ENCODE data around the gene UBL7. TPM values are rescaled to one million over a fixed set of nuclear protein-coding genes. Genes with fewer than 3 reads are reported as not detected.

Gene UBL7
- total RNA-seq, 1 donor from 2014 or later: 22.1 TPM

DNA sequence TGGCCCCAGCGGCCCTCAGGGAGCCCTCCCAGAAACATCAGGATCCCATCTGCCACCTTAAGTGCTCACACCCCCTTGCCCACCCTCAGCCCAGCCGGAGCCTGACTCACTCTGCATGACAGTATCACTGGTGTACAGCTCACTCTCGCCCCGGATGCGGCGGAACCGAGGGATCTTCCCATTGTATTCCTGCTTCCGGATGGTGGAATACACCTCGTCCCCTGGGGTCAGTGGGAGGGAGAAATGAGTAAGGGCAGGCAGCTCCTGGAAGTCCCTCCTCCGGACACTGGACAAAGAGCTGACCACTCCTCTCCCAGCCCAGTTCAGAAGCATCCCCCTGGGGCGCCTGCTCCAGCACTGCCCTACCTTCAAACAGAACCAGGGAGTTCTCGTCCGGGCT lies 43.7 kb downstream of the UBL7 start:
- DNase-seq (ENCODE audit: low read depth): no peak
- Histone ChIP-seq H3K4me3 (ENCODE audit: low read depth, low read length) (no peak overlapping the region), H3K27me3 (ENCODE audit: control insufficient read depth, insufficient read depth, low read length) (no peaks in the 10 kb centered on the region), H3K36me3 (ENCODE audit: control insufficient read depth, insufficient read depth, low read length) (peaks cover 20% of the 10 kb centered on the region)
- no peak for TF ChIP-seq CTCF (IDR thresholded peaks at IDR 0.05; ENCODE audit: insufficient read depth, low read length, severe bottlenecking)
- no peak for FAIRE-seq

DNA sequence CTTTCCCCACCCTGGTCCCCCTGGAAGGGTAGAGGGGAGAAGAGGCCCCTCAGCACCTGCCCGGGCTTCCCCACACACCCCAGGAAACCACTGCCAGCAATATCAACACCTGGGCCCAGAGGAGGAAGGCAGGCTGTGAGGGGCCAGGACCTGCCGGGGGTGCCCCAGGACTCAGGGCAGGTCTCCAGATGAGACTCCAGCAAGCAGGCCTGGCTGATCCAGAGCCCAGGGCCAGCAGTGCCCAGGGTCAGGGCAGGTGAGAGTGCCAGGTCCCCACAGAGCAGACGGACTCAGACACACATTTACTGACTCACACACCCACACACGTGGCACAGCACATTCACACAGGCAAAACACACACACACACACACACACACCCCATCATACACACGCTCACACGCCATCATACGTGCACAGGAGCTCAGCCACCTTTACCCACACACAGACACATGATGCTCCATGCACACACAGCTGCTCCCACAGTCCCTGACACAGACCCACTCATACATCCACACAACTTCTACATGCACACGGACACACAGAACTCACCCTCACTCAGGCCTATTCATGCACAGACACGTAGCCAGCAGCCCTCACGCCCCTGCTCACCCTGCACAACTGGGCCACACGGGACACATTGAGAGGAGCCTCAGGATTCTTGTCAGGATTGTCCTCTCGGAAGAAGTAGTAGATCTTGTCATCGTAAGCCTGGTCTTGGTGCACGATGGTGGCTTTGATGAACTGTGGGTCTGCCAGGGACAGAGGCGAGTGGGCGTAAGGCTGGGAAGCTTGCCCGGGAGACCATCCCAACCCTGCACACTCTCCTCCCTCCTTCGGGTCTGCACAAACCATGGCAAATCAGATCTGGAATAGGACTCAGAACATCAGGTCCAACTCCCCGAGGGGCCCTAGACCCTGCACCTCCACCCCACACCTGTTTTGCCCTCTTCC lies 44.7 kb downstream of the UBL7 start:
- no peak for DNase-seq (ENCODE audit: low read depth)
- FAIRE-seq: peak; percentile 85
- Histone ChIP-seq H3K4me3 (ENCODE audit: low read depth, low read length) (no peak overlapping the region), H3K27me3 (ENCODE audit: control insufficient read depth, insufficient read depth, low read length) (no peaks in the 10 kb centered on the region), H3K36me3 (ENCODE audit: control insufficient read depth, insufficient read depth, low read length) (peaks cover 20% of the 10 kb centered on the region)
- TF ChIP-seq CTCF (IDR thresholded peaks at IDR 0.05; ENCODE audit: insufficient read depth, low read length, severe bottlenecking): no peak

DNA sequence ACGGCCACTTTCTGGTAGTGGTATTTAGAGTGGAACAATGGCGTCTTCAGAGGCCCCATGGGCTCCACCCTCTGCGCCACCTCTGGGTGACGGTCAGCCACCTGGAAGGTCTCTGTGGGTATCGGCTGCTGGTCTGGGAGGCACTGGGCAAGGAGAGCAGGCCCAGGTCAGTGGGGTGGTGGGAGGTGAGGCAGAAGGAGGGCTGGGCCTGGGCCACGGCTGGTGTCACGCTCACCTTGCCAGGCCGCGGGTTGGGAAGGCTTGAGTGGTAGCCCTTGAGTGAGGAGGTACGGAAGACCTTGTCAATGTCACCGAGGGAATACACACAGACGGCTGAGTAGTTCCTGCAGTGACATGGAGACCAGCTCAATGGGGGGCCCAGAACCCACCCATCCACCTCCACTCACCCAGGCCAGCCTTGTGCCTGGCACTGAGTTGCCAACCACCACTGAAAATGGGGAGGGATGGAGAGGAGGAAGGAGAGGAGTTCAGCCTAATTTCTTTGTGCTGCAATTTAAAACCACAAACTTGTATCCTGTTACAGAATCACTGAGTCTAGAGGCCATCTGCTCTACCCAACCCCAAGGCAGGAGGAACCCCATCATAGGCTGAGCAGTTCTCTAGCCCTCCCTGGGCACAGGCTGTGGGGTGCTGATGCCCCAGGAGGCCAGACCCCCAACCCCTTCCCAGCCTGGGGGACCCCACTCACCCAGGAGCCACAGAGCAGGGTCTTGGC lies 46.2 kb downstream of the UBL7 start:
- FAIRE-seq (no peak), DNase-seq (ENCODE audit: low read depth) (no peak)
- Histone ChIP-seq H3K36me3 (ENCODE audit: control insufficient read depth, insufficient read depth, low read length) (peaks cover 20% of the 10 kb centered on the region), H3K4me3 (ENCODE audit: low read depth, low read length) (no peak overlapping the region), H3K27me3 (ENCODE audit: control insufficient read depth, insufficient read depth, low read length) (no peaks in the 10 kb centered on the region)
- no peak for TF ChIP-seq CTCF (IDR thresholded peaks at IDR 0.05; ENCODE audit: insufficient read depth, low read length, severe bottlenecking)

DNA sequence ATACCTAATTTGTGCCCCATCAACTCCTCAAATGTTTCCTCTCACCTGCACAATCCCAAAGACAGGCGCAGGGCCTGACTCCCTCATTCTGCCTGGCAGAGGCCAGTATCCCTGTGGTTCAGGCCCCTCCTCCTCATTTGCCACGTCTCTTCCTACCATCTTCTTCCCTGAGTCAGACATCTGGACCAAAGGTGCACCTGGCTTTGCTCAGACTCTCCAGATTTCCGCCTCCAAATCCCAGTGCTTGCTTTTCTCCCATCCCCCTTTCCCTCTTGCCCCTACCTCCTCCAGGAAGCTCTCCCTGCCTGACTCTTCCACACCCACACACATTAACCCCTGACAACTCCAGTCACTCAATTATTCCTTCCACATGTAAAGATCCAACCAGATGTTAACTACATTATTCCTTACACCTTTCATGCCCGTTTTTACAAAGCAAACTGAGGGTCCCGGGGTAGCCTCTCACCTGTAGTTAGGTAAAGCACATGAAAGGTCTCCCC lies 46.8 kb downstream of the UBL7 start:
- no peak overlapping the region for H3K4me3 ChIP-seq (ENCODE audit: low read depth, low read length)
- H3K36me3 ChIP-seq (ENCODE audit: control insufficient read depth, insufficient read depth, low read length): peaks cover 20% of the 10 kb centered on the region
- no peak for DNase-seq (ENCODE audit: low read depth)
- H3K27me3 ChIP-seq (ENCODE audit: control insufficient read depth, insufficient read depth, low read length): no peaks in the 10 kb centered on the region
- no peak for TF ChIP-seq CTCF (IDR thresholded peaks at IDR 0.05; ENCODE audit: insufficient read depth, low read length, severe bottlenecking)
- FAIRE-seq: no peak

- no peak for TF ChIP-seq CTCF (IDR thresholded peaks at IDR 0.05; ENCODE audit: insufficient read depth, low read length, severe bottlenecking)
- no peaks in the 10 kb centered on the region for H3K27me3 ChIP-seq (ENCODE audit: control insufficient read depth, insufficient read depth, low read length)
- DNase-seq (ENCODE audit: low read depth): no peak
- peak; percentile 13 for FAIRE-seq
- H3K36me3 ChIP-seq (ENCODE audit: control insufficient read depth, insufficient read depth, low read length): peaks cover 20% of the 10 kb centered on the region
- H3K4me3 ChIP-seq (ENCODE audit: low read depth, low read length): no peak overlapping the region
Measured at GRCh38 chr15:74413350-74414080, 47.4 kb downstream of the UBL7 start.
